B cell (primary cell): ENCODE measurements around the gene ZNF189. TPM values are rescaled to one million over a fixed set of nuclear protein-coding genes. Genes with fewer than 3 reads are reported as not detected.

Experiments used
- ATAC-seq: fragments of 200-7000 bp; cut with Tn5 transposase; one replicate; pipeline ENCODE4 v1.10.0; 2021; ENCODE audit warnings: low read depth, mild to moderate bottlenecking, moderate number of reproducible peaks, moderate library complexity
- CTCF ChIA-PET: fragments of 350-600 bp; sonication (Branson Sonifier 250); formaldehyde crosslinking; loops from one replicate; lab custom pipeline; 2021; ENCODE audit warnings: antibody characterized with exemption, inconsistent platforms; lab: Charles Lee
- POLR2A ChIA-PET: fragments of 350-600 bp; sonication (Branson Sonifier 250); formaldehyde crosslinking; loops from one replicate; lab custom pipeline; 2021; ENCODE audit warnings: antibody characterized with exemption; lab: Charles Lee
- DNase-seq: peaks from one replicate; pipeline ENCODE4 v3.0.0; 2013
- H2AFZ ChIP-seq: 2 replicates; pipeline ENCODE4 v1.6.1; 2012; ENCODE audit warnings: mild to moderate bottlenecking, low read depth, low read length; ENCODE audit not compliant: insufficient read depth, poor library complexity, severe bottlenecking
- H3K27ac ChIP-seq, 2 donors: 1 replicate in 1 of 2; 2 replicates in 1 of 2; pipeline ENCODE4 v1.5.1; 2012 to 2013; ENCODE audit warnings: low read length in 2 of 2, mild to moderate bottlenecking in 2 of 2, moderate library complexity in 1 of 2
- H3K27me3 ChIP-seq, 4 experiments: fragments of 200-600 bp in 1 of 4; sonication (generic) in 1 of 4; replicated peaks in 1 of 4; 1 replicate in 2 of 4; 2 replicates in 2 of 4; pipeline versions ENCODE4 v1.6.1 to v1.7.0; 2013 to 2016; ENCODE audit warnings: low read length in 3 of 4, mild to moderate bottlenecking in 2 of 4, mixed read lengths in 1 of 4, moderate library complexity in 1 of 4; ENCODE audit not compliant: insufficient read depth in 4 of 4, control insufficient read depth in 3 of 4; ENCODE audit errors: control extremely low read depth in 1 of 4
- H3K36me3 ChIP-seq, 2 experiments: replicated peaks in 1 of 2; 1 replicate in 1 of 2; 2 replicates in 1 of 2; pipeline versions ENCODE4 v1.6.1 to v1.7.1; 2013; ENCODE audit warnings: low read length in 1 of 2; ENCODE audit not compliant: insufficient read depth in 2 of 2, control insufficient read depth in 1 of 2; ENCODE audit errors: control extremely low read depth in 1 of 2, extremely low read depth in 1 of 2
- H3K4me1 ChIP-seq, 2 donors: fragments of 200-600 bp in 1 of 2; sonication (generic) in 1 of 2; 1 replicate in 1 of 2; 2 replicates in 1 of 2; pipeline versions ENCODE4 v1.5.1 to v1.6.1; 2013 to 2017; ENCODE audit warnings: low read length in 2 of 2; ENCODE audit not compliant: control insufficient read depth in 2 of 2, insufficient read depth in 2 of 2
- H3K4me2 ChIP-seq: replicated peaks from 2 replicates; pipeline ENCODE3; 2012; ENCODE audit warnings: mild to moderate bottlenecking, low read depth, low read length; ENCODE audit not compliant: poor library complexity, severe bottlenecking
- H3K4me3 ChIP-seq, 5 experiments: fragments of 200-600 bp in 1 of 5; sonication (generic) in 1 of 5; 1 replicate in 3 of 5; 2 replicates in 2 of 5; pipeline versions ENCODE4 v1.5.1 to v1.7.0; 2011 to 2016; ENCODE audit warnings: low read length in 4 of 5, mild to moderate bottlenecking in 4 of 5, low read depth in 2 of 5, control low read depth in 1 of 5, moderate library complexity in 1 of 5; ENCODE audit not compliant: insufficient read depth in 1 of 5; ENCODE audit errors: control extremely low read depth in 1 of 5, extremely low read depth in 1 of 5
- H3K79me2 ChIP-seq: fragments of 200-600 bp; sonication (generic); one replicate; pipeline ENCODE4 v1.6.0; 2016; ENCODE audit warnings: low read length; ENCODE audit not compliant: control insufficient read depth, insufficient read depth
- H3K9ac ChIP-seq: fragments of 200-600 bp; sonication (generic); 2 replicates; pipeline ENCODE4 v1.6.1; 2017; ENCODE audit warnings: mild to moderate bottlenecking, low read length, moderate library complexity
- H3K9me3 ChIP-seq, 3 donors: one replicate each; pipeline versions ENCODE4 v1.6.1 to v1.7.1; 2013; ENCODE audit warnings: low read length in 2 of 3; ENCODE audit not compliant: control insufficient read depth in 2 of 3, insufficient read depth in 1 of 3; ENCODE audit errors: control extremely low read depth in 1 of 3
- H4K20me1 ChIP-seq: 2 replicates; pipeline ENCODE4 v1.6.0; 2012; ENCODE audit warnings: mild to moderate bottlenecking, low read length; ENCODE audit not compliant: insufficient read depth, control insufficient read depth, poor library complexity, severe bottlenecking
- H3K27ac Mint-ChIP-seq: one replicate; pipeline ENCODE4 v1.8.0; 2021; ENCODE audit warnings: mixed read lengths
- H3K27me3 Mint-ChIP-seq: one replicate; pipeline ENCODE4 v1.8.0; 2021; ENCODE audit warnings: mixed read lengths
- H3K4me1 Mint-ChIP-seq: one replicate; pipeline ENCODE4 v1.8.0; 2021; ENCODE audit warnings: mixed read lengths
- H3K4me3 Mint-ChIP-seq: one replicate; pipeline ENCODE4 v1.8.0; 2021; ENCODE audit warnings: mixed read lengths
- H3K9me3 Mint-ChIP-seq: one replicate; pipeline ENCODE4 v1.8.0; 2022; ENCODE audit warnings: mixed read lengths; ENCODE audit not compliant: insufficient read depth
- EZH2 ChIP-seq: IDR thresholded peaks from 2 replicates; pipeline ENCODE4 v1.6.1; 2012; ENCODE audit warnings: borderline replicate concordance, low read depth, mild to moderate bottlenecking, moderate library complexity, low read length; ENCODE audit not compliant: insufficient read depth, poor library complexity, severe bottlenecking
- WGBS: methylation state at CpG from one replicate; pipeline ENCODE4 v1.1.5; 2013; ENCODE audit warnings: missing lambda C conversion rate; ENCODE audit not compliant: insufficient coverage; 5-methylcytosine and 5-hydroxymethylcytosine counted together
- intact Hi-C: fragments of 100-400 bp; cut with micrococcal nuclease; formaldehyde crosslinking; loops from one replicate; pipeline ENCODE4 v1.10.0; 2022
- polyA plus RNA-seq: library from polyadenylated mRNA; depleted of rRNA; stranded (reverse); fragments of >200 nt; gene quantifications from 2 replicates; pipeline ENCODE4 v1.2.3, GENCODE V29; 2012
- total RNA-seq, 2 donors: library from RNA; stranded (reverse); fragments of 120-200 nt in 1 of 2; gene quantifications; 1 replicate in 1 of 2; 2 replicates in 1 of 2; pipeline versions ENCODE4 v1.2.3 to v1.2.4, GENCODE V29; 2013 to 2022
- TF ChIP-seq, protein P1 (sequence below): fragments of 200-600 bp; IDR thresholded peaks from one replicate; pipeline ENCODE4 v1.8.0; 2022; ENCODE audit warnings: antibody characterized with exemption, mild to moderate bottlenecking

The ZNF189 gene
- total and polyA plus RNA-seq, 2 donors (not counting 1 experiment from before 2014, with no cell fraction given) = 4.0 to 25.7 TPM

DNA sequence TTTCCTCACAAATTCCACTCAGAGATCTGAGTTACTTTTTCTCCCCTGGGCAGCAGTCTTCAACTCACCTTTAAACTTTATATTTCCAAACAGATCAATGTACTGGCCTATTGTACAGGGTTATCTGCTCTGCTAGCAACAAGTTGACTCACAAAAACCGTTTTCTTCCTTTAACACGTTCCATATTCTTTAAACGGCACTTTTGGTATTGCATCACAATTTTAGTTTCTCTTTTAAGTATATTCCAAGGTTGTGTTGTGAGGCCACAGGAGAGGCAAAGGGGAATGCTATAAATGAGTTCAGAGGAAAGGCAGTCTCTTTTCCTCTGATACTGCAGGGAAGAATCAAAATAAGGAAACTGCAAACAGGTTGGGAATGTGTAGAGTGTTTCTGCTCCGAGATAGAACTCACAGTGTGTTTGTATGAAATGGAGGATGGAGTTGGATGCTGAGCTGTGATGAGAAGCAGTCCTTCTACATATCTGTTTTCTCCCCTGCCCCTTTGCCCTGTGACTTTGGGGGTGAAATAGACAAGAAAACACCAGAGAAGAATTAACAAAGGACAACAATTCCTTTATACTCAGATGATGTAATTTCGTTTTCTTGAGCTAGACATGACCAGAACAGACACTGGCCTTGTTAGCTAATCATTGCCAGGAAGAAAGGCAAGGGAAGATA lies 46.8 kb downstream of the ZNF189 start:
- TF ChIP-seq, protein P1, sequence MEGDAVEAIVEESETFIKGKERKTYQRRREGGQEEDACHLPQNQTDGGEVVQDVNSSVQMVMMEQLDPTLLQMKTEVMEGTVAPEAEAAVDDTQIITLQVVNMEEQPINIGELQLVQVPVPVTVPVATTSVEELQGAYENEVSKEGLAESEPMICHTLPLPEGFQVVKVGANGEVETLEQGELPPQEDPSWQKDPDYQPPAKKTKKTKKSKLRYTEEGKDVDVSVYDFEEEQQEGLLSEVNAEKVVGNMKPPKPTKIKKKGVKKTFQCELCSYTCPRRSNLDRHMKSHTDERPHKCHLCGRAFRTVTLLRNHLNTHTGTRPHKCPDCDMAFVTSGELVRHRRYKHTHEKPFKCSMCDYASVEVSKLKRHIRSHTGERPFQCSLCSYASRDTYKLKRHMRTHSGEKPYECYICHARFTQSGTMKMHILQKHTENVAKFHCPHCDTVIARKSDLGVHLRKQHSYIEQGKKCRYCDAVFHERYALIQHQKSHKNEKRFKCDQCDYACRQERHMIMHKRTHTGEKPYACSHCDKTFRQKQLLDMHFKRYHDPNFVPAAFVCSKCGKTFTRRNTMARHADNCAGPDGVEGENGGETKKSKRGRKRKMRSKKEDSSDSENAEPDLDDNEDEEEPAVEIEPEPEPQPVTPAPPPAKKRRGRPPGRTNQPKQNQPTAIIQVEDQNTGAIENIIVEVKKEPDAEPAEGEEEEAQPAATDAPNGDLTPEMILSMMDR = no peak
- TF ChIP-seq EZH2 = no peak
- WGBS = no CpG with 5 or more reads among the region's 5 CpGs
- Histone ChIP-seq H3K4me2 (no peak overlapping the region), H3K9ac (no peak overlapping the region), H2AFZ (no peak overlapping the region), H3K4me3 (no peak overlapping the region), H3K27me3 (peaks cover 0 to 36% (median 27%) of the 10 kb centered on the region in 4 experiments), H3K27ac (no peak overlapping the region), H3K79me2 (no peaks in the 10 kb centered on the region), H4K20me1 (no peaks in the 10 kb centered on the region), H3K36me3 (no peaks in the 10 kb centered on the region), H3K9me3 (peaks cover 0 to 4% (median 0%) of the 10 kb centered on the region in 3 donors), H3K4me1 (peaks cover 10 to 12% of the 10 kb centered on the region in 2 donors)
- ATAC-seq = no peak
- intact Hi-C loops = loop anchor here (5.0 kb wide), 1 partner anchor 48 kb away; the partner anchor contains the start of genes MRPL50 and ZNF189
- POLR2A ChIA-PET = no interaction called here
- no peak for DNase-seq
- peaks cover 12% of the 10 kb centered on the region for H3K4me1 Mint-ChIP-seq
- peaks cover 59% of the 10 kb centered on the region for H3K27me3 Mint-ChIP-seq
- CTCF ChIA-PET = interaction anchor here (1.9 kb wide), 1 partner anchor 13 kb away, joined by 6 read pairs; no protein-coding TSS in a partner anchor
- no peak overlapping the region for H3K4me3 Mint-ChIP-seq
- no peaks in the 10 kb centered on the region for H3K9me3 Mint-ChIP-seq
- H3K27ac Mint-ChIP-seq = no peak overlapping the region

DNA sequence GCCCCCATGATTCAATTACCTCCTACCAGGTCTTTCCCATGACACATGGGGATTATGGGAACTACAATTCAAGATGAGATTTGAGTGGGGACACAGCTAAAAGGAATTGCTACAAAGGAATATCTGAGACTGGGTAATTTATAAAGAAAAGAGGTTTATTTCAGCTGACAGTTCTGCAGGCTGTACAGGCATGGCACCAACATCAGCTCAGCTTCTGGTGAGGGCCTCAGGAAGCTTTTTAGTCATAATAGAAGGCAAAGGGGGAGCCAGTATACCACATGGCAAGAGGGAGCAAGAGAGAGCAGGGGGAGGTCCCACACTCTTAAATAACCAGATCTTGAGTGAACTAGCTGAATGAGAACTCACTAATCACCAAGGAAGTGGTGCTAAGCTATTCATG lies 48.1 kb downstream of the ZNF189 start:
- ATAC-seq (no peak), DNase-seq (no peak)
- no peak overlapping the region for H3K4me3 ChIP-seq
- no peaks in the 10 kb centered on the region for H3K36me3 ChIP-seq
- Mint-ChIP-seq H3K9me3 (no peaks in the 10 kb centered on the region), H3K4me1 (peaks cover 12% of the 10 kb centered on the region), H3K4me3 (no peak overlapping the region), H3K27ac (no peak overlapping the region), H3K27me3 (peaks cover 64% of the 10 kb centered on the region)
- no peak overlapping the region for H3K4me2 ChIP-seq
- POLR2A ChIA-PET = no interaction called here
- intact Hi-C loops = loop anchor here (5.0 kb wide), 1 partner anchor 49 kb away; the partner anchor contains the start of genes MRPL50 and ZNF189
- H3K27me3 ChIP-seq = peaks cover 0 to 34% (median 28%) of the 10 kb centered on the region in 4 experiments
- no peaks in the 10 kb centered on the region for H4K20me1 ChIP-seq
- H3K9me3 ChIP-seq = peaks cover 0 to 4% (median 0%) of the 10 kb centered on the region in 3 donors
- no peak for TF ChIP-seq EZH2
- peaks cover 10 to 12% of the 10 kb centered on the region in 2 donors for H3K4me1 ChIP-seq
- no peak overlapping the region for H2AFZ ChIP-seq
- H3K27ac ChIP-seq = no peak overlapping the region
- H3K79me2 ChIP-seq = no peaks in the 10 kb centered on the region
- CTCF ChIA-PET = interaction anchor here (1.9 kb wide), 1 partner anchor 12 kb away, joined by 6 read pairs; no protein-coding TSS in a partner anchor
- no peak overlapping the region for H3K9ac ChIP-seq
